Neural cell (in vitro differentiated cells): ENCODE results near the gene KCNK17. TPM values are rescaled to one million over a fixed set of nuclear protein-coding genes. Genes with fewer than 3 reads are reported as not detected.

Experiments
- H2AFZ ChIP-seq: fragments of 200-600, 300-800 bp; sonication (generic), shearing (Covaris generic); 2 replicates; pipeline ENCODE4 v1.6.0; 2014; ENCODE audit warnings: low read depth, mild to moderate bottlenecking, antibody characterized with exemption, low read length, moderate library complexity
- H3F3A ChIP-seq: fragments of 200-600 bp; shearing (Covaris generic); 2 replicates; pipeline ENCODE4 v1.6.1; 2016; ENCODE audit warnings: mild to moderate bottlenecking, moderate library complexity, mixed read lengths, antibody characterized with exemption, low read length; ENCODE audit not compliant: insufficient read depth, poor library complexity, severe bottlenecking
- H3K27ac ChIP-seq: fragments of 200-600, 300-800 bp; sonication (generic), shearing (Covaris generic); 2 replicates; pipeline ENCODE4 v1.5.1; 2014; ENCODE audit warnings: mild to moderate bottlenecking, low read length, moderate library complexity
- H3K27me3 ChIP-seq: fragments of 300-800, 200-600 bp; sonication (generic), shearing (Covaris generic); 2 replicates; pipeline ENCODE4 v1.6.0; 2014; ENCODE audit warnings: mild to moderate bottlenecking, low read depth, low read length, moderate library complexity; ENCODE audit not compliant: insufficient read depth
- H3K36me3 ChIP-seq: fragments of 300-800, 200-600 bp; sonication (generic), shearing (Covaris generic); 2 replicates; pipeline ENCODE4 v1.5.1; 2014; ENCODE audit warnings: mild to moderate bottlenecking, antibody characterized with exemption, low read length, moderate library complexity; ENCODE audit not compliant: insufficient read depth
- H3K4me2 ChIP-seq: fragments of 300-800, 200-600 bp; sonication (generic), shearing (Covaris generic); 2 replicates; pipeline ENCODE4 v1.6.0; 2014; ENCODE audit warnings: mild to moderate bottlenecking, low read length
- H3K4me3 ChIP-seq: fragments of 300-800, 200-600 bp; sonication (generic), shearing (Covaris generic); 2 replicates; pipeline ENCODE4 v1.5.1; 2014; ENCODE audit warnings: mild to moderate bottlenecking, low read length, moderate library complexity
- H3K79me2 ChIP-seq: fragments of 200-600 bp; shearing (Covaris generic); replicated peaks from 2 replicates; pipeline ENCODE4 v1.6.0; 2014; ENCODE audit warnings: mild to moderate bottlenecking, low read length, moderate library complexity; ENCODE audit not compliant: insufficient read depth
- H3K9ac ChIP-seq: fragments of 300-800, 200-600 bp; sonication (generic), shearing (Covaris generic); 2 replicates; pipeline ENCODE4 v1.6.1; 2016; ENCODE audit warnings: mild to moderate bottlenecking, low read length, mixed read lengths
- H3K9me2 ChIP-seq: fragments of 200-600 bp; shearing (Covaris generic); 2 replicates; pipeline ENCODE4 v1.6.1; 2016; ENCODE audit warnings: mild to moderate bottlenecking, low read length, mixed read lengths; ENCODE audit not compliant: insufficient read depth
- H3K9me3 ChIP-seq: fragments of 200-600, 300-800 bp; sonication (generic), shearing (Covaris generic); 2 replicates; pipeline ENCODE4 v1.6.1; 2016; ENCODE audit warnings: mild to moderate bottlenecking, mixed run types, low read length, moderate library complexity, mixed read lengths
- H4K20me1 ChIP-seq: fragments of 200-600 bp; shearing (Covaris generic); 2 replicates; pipeline ENCODE4 v1.6.1; 2016; ENCODE audit warnings: mild to moderate bottlenecking, mixed run types; ENCODE audit not compliant: insufficient read depth
- CTCF ChIP-seq: fragments of 450-650 bp; IDR thresholded peaks from 2 replicates; pipeline ENCODE4 v1.5.1; 2014; ENCODE audit warnings: antibody characterized with exemption, mild to moderate bottlenecking, moderate library complexity; ENCODE audit not compliant: poor library complexity, severe bottlenecking
- EP300 ChIP-seq: fragments of 450-650 bp; conservative IDR thresholded peaks from 2 replicates; pipeline ENCODE4 v1.6.1; 2014; ENCODE audit warnings: antibody characterized with exemption, mild to moderate bottlenecking, moderate library complexity; ENCODE audit not compliant: poor library complexity, severe bottlenecking
- EZH2 ChIP-seq: fragments of 200-600, 300-800 bp; shearing (Covaris generic), sonication (generic); IDR thresholded peaks from 2 replicates; pipeline ENCODE4 v1.6.1; 2014; ENCODE audit warnings: antibody characterized with exemption, low read length, borderline replicate concordance, mild to moderate bottlenecking; ENCODE audit not compliant: insufficient read depth, poor library complexity, severe bottlenecking
- MXI1 ChIP-seq: fragments of 450-650 bp; conservative IDR thresholded peaks from 2 replicates; pipeline ENCODE4 v1.6.1; 2014; ENCODE audit warnings: antibody characterized with exemption, mild to moderate bottlenecking; ENCODE audit not compliant: poor library complexity, severe bottlenecking
- POLR2AphosphoS5 ChIP-seq: IDR thresholded peaks from 2 replicates; pipeline ENCODE4 v1.6.1; 2012
- RAD21 ChIP-seq: fragments of 450-650 bp; conservative IDR thresholded peaks from 2 replicates; pipeline ENCODE4 v1.6.1; 2014; ENCODE audit warnings: antibody characterized with exemption, mild to moderate bottlenecking, moderate library complexity
- REST ChIP-seq: IDR thresholded peaks from 2 replicates; pipeline ENCODE4 v1.6.1; 2012; ENCODE audit warnings: borderline replicate concordance
- SMC3 ChIP-seq: fragments of 450-650 bp; conservative IDR thresholded peaks from 2 replicates; pipeline ENCODE4 v1.6.1; 2014; ENCODE audit warnings: antibody characterized with exemption, mild to moderate bottlenecking, moderate library complexity; ENCODE audit not compliant: poor library complexity
- TAF1 ChIP-seq: IDR thresholded peaks from 2 replicates; pipeline ENCODE4 v1.6.1; 2012; ENCODE audit warnings: low read depth
- polyA plus RNA-seq: library from polyadenylated mRNA; depleted of rRNA; stranded (reverse); fragments of >200 nt; gene quantifications from 2 replicates; pipeline ENCODE4 v1.2.3, GENCODE V29; 2014

KCNK17 gene
- polyA plus RNA-seq, 1 donor from 2014 or later, result 0.67 TPM

GRCh38 chr6:39343396-39343870, 29.2 kb upstream of the KCNK17 start:
- Histone ChIP-seq H3K27me3 (no peaks in the 10 kb centered on the region), H3K4me3 (no peak overlapping the region), H3K9me2 (no peaks in the 10 kb centered on the region), H3K27ac (no peak overlapping the region), H3K9me3 (no peaks in the 10 kb centered on the region), H3K4me2 (no peak overlapping the region), H2AFZ (no peak overlapping the region), H3F3A (no peaks in the 10 kb centered on the region), H3K9ac (no peak overlapping the region), H3K36me3 (no peaks in the 10 kb centered on the region), H3K79me2 (no peaks in the 10 kb centered on the region), H4K20me1 (no peaks in the 10 kb centered on the region)
- TF ChIP-seq EP300 (no peak), REST (no peak), SMC3 (no peak), TAF1 (no peak), MXI1 (no peak), CTCF (no peak), POLR2AphosphoS5 (no peak), RAD21 (no peak), EZH2 (no peak)

GRCh38 chr6:39342692-39343395, 28.6 kb upstream of the KCNK17 start:
- no peaks in the 10 kb centered on the region for H3K27me3 ChIP-seq
- no peak overlapping the region for H3K4me2 ChIP-seq
- H2AFZ ChIP-seq, result no peak overlapping the region
- no peaks in the 10 kb centered on the region for H3K36me3 ChIP-seq
- H3K27ac ChIP-seq, result no peak overlapping the region
- H3F3A ChIP-seq, result no peaks in the 10 kb centered on the region
- no peaks in the 10 kb centered on the region for H3K9me2 ChIP-seq
- H3K9me3 ChIP-seq, result no peaks in the 10 kb centered on the region
- no peak for TF ChIP-seq CTCF
- TF ChIP-seq POLR2AphosphoS5, result no peak
- no peak for TF ChIP-seq REST
- no peak for TF ChIP-seq EP300
- TF ChIP-seq RAD21, result no peak
- TF ChIP-seq SMC3, result no peak
- no peak for TF ChIP-seq EZH2
- no peak for TF ChIP-seq MXI1
- no peak for TF ChIP-seq TAF1
- no peak overlapping the region for H3K4me3 ChIP-seq
- no peaks in the 10 kb centered on the region for H3K79me2 ChIP-seq
- H4K20me1 ChIP-seq, result no peaks in the 10 kb centered on the region
- no peak overlapping the region for H3K9ac ChIP-seq
